Islet of Langerhans (tissue), 1 donor: ENCODE results near the gene PLEKHA8.

Experiments used
- FAIRE-seq: peaks from one replicate; lab custom pipeline; 2011; peaks lifted over from hg19 to GRCh38; lab: Jason Lieb, UNC

Gene PLEKHA8

DNA sequence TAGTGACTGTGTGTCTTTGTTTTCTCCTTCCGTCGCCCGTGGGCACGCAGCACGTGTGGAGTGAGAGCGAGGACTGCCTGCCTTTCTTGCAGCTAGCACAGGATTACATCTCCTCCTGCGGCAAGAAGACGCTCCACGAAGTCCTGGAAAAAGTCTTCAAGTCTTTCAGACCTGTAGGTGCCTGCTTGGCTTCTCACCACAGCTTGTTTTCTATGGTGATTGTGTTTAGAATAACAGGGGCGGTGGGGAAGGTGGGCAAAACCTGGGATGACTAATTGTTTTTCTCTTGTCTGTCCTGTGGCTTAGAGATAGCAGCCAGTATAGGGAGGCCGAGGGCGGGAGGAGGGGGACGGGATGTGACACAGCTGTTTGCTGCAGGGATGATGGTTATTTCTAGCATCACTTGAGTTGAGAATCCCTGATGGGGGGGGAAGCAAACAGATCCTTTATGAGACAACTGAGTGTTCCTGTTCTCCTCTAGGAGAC is 118.0 kb downstream of the PLEKHA8 start:
- FAIRE-seq = no peak

GRCh38 chr7:30147223-30147622 is 119.0 kb downstream of the PLEKHA8 start:
- no peak for FAIRE-seq

GRCh38 chr7:30147785-30148184 is 119.6 kb downstream of the PLEKHA8 start:
- no peak for FAIRE-seq

GRCh38 chr7:30148426-30148825 is 120.2 kb downstream of the PLEKHA8 start:
- FAIRE-seq = no peak

DNA sequence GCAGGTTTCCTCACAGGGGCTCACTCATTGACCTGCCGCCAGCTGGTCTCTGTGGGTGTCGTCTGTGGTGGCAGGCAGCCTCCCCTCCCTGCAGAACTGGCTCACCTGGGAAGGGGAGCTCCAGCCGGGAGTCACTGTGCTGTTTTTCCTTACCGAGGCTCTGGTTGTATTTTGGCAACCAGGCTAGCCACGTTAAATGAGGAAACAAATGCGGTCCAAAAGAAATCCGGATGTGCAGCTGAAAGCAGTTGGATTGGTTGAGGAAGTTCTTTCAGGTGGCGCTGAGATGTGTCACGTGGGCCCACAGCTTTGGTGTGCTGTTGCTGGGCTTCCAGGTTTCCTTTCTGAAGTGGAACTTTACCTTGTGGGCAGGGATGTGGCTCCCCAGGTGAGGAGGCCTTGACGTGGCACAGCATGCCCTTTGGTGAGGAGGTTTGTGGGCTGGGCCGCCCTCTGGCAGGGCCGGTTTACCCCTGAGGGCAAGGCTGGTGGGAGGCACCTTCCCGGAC is 120.8 kb downstream of the PLEKHA8 start:
- no peak for FAIRE-seq

- no peak for FAIRE-seq
Observed at GRCh38 chr7:30149640-30150272, 121.5 kb downstream of the PLEKHA8 start.

DNA sequence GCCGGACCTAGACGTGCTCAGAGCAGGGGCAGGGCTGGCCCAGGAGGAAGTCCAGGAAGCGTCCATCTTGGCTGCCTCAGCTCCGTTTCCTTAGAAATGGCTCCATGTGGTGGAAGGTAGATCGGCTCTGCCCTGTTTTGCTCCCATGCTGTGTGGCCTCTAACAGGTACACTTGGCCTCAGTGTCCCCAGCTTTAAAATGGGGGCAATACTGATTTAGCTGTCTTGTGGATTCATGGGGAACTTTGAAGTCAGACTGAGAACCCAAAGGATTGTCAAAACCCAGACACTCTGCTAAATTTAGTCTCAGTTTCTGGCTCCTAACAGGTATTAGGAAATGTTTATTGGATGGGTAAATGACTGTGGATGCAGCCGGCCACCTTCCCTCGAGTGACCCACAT is 122.5 kb downstream of the PLEKHA8 start:
- no peak for FAIRE-seq

DNA sequence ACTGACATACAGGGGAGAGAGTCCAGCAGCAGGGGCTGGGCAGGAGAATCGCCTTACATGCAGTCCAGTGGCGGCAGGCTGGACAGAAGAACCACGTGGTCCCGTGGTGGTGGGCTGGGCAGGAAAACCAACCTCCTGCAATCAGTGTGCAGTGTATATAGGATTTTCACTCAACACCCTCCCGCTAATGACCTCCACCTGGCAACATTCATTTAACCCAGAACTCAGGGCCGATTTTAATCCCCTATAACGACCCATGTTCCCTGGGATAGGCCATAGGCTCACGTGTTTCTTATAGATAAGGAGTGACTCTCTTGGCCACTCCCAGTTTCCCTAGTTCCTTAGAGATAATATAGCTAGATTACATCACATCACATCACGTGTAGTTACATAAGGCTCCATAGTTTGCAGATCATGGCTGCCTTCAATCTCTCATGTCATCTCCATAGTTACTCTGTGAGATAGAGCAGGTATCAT is 125.9 kb downstream of the PLEKHA8 start:
- FAIRE-seq = no peak

DNA sequence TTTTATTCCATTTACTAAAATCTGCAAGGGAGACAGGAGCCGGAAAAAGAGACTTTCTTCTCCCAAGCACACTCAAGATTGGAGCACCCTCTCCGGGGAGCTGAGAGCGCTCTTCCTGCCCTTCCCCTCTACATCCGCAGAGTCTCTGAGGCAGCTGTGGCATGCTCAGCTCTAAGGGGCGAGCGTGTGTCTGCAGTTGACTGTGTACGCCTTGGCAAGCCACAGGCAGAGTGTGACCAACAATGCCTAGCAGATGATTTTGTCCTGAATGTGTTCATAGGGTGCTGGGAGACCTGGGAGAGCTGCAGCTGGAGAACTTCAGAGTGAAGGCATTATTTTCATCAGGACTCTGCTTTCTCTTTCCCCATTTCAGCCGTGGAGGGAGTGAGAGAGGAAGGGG is 127.3 kb downstream of the PLEKHA8 start:
- FAIRE-seq = no peak

DNA sequence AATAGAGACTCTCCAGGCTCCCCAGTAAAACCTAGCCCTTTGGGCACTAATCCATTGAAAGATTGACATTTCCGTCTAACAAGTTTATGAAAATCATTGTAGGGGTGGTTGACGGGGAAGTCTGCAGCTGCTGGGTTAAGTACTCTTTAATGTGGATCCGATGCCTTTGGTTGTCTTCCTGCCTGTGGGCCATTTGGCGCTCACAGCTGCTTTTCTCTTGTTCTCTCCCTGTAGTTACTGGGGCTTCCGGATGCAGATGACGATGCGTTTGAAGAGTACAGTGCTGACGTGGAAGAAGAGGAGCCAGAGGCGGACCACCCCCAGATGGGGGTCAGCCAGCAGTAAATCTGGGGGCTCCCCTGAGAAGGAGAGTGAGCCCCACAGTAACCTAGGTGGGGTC is 129.0 kb downstream of the PLEKHA8 start:
- no peak for FAIRE-seq

GRCh38 chr7:30159163-30159562 is 131.0 kb downstream of the PLEKHA8 start:
- no peak for FAIRE-seq

DNA sequence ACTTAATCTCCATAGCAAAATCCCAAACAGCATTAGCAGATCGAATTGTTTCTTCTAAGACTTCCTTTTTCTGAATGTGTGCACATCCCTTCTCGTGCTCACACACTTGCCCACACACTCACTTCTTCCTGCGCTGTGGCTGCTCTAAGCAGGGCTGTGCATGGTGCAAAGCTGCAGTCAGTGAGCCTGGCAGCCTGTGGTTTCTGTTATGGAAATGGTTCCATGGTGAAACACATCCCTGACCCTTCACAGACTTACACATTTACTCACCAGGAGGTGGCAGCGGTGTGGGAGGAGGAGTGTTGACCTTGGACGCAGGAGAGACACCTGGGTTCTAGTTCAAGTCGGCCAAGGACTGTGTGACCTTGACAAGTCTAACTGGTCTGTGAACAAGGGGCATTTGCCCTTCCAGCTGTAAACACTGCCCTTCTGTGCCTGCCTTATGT is 131.5 kb downstream of the PLEKHA8 start:
- FAIRE-seq = no peak

DNA sequence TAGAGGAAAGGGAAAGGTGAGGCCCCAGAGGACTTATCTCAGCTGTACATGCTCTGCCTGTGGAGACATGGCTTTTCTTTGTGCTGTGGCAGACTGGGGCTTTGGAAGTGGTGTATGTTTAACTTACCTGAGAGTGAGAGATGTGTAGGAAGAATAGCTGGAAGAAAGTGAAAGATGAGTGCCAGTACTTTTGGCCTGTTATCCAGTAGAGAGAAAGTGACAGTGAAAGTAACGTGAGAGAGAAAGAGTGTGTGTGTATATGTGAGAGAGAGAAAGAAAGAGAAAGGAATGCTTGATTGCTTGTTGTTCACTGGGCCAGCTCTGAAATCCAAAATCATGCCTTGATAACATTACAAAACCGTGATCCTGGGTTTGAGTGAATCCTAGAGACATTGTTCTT is 132.1 kb downstream of the PLEKHA8 start:
- FAIRE-seq = no peak

GRCh38 chr7:30162133-30162532 is 133.9 kb downstream of the PLEKHA8 start:
- FAIRE-seq = no peak

DNA sequence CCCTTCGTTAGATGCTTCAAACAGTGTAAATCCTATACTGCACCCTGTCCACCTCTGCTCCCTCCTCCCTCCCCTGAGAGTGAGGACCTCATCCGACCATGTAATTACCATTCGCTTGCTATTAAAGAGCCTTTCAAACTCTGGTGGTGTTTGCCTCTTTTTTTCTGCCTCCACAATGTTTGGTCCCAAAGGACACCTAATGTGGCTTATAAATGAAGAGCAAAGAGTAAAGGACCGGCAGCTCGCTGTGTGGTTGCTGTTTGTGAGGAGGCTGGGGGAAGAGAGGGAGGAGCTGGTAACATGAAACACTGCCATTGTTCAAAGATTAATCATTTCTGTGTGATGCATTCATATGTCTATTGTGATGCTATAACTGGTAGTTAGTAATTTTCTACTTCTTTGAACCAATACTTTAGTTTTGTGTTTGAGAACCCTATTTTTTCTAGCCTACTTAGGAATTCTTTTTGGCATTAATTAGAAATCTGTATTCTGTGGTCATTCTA is 134.5 kb downstream of the PLEKHA8 start:
- FAIRE-seq = no peak

DNA sequence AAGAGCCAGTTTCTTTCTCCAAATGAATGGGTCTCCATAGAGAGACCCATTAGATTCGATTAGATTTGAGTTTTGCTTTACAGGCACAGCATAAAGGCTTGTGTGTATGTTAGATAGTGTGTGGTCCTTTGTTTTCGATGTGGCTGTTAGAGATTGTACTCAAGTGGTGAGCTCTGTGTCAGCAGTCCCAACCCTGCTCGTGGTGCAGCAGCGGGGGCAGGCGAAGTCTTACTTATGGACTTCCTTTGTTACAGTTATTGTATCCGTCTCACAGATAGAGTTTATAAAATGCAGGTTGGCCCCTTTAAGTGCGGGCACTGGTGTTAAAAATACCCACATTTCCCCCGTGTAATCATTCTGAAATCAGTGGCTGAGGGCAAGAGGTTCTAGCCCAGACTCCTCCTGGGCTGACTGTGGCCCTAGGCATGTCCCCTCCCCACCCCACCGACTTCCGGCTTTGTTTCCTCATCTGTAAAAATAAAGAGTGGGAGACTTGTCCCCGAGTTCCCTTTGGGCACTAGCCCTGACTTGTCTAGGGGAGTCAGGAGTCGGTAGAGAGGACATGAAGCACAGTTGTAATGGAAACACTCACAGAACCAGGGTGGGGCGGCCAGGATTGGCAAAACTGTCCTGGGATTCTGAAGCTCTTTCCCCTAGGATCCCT is 135.2 kb downstream of the PLEKHA8 start:
- no peak for FAIRE-seq

- peak; percentile 88 for FAIRE-seq
Observed at GRCh38 chr7:30164567-30164966, 136.4 kb downstream of the PLEKHA8 start.

DNA sequence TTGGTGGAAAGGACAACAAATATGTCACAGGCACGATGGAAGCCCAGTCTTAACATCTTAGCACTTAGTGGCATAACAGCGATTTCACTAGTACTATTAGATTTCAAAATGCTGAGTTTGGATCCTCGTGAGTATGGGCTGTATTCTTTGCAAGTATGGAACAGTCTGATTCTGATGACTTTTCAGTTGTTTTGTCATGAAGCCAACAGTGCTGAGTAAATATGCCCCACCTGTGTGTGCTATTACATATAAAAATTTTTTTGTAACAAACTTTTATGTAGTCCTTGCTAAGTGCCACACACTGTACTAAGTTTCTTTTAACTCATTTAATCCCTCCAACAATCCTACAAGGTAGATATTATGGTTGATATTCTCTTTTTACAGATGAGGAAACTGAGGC is 137.4 kb downstream of the PLEKHA8 start:
- FAIRE-seq = no peak

DNA sequence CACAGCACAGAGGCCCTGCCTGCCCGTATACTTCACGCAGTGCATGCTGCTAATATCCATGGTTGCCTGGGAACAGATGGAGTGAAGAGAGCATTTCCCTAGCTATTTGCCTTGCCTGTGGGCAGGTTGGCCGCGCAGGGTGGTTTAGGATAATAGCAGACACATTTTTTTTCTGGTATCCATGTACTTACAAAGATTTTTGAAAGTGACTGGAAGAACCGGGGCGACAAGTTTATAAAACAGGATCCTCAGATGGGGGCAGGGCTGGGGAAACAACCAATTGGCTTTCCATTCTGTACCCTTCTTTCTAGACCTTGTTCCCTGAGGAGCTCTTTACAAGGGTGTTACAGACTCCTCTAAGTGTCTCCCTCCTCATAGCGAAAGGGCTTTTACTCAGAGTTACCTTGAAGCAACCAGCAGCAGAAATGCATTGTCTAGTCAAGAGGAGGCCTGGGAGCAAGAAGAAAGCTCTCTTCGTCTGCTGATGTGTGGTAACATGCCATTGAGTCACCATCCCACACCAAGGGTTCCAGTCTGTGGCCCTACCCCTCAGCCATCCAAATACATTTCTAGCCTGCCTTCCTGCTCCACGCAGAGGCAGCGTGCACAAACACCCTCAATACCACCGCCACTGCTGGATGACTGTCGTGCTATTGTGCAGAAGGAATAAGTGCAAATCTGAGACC is 138.1 kb downstream of the PLEKHA8 start:
- FAIRE-seq = no peak

DNA sequence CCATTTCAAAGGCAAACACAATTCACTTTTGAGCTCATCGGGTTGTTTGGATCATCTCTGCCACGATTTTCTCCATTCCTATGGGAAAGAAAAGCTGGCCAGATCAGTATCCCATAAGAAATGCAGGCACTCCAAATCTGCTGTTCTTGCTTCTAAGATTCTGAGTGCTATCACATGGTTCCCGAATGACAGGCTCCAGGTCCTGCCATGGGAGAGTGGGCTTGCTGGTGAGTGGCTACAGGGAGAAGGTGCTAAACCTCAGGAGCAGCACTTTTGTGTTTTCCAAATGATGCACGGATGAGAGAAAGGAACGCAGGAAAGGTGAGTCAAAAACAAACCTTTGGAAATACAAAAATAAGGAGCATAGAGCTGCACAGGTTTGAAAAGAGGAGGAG is 138.6 kb downstream of the PLEKHA8 start:
- FAIRE-seq = no peak

GRCh38 chr7:30167901-30168300 is 139.7 kb downstream of the PLEKHA8 start:
- FAIRE-seq = no peak

- no peak for FAIRE-seq
Observed at GRCh38 chr7:30168835-30169573, 140.8 kb downstream of the PLEKHA8 start.
